Heart right ventricle (tissue), 16 donors: ENCODE data around the gene CCR2. TPM values are rescaled to one million over a fixed set of nuclear protein-coding genes. Genes with fewer than 3 reads are reported as not detected.

Experiments
- ATAC-seq, 8 donors: fragments of 200-7000 bp; cut with Tn5 transposase; one replicate each; pipeline ENCODE4 v1.9.1; 2020; ENCODE audit warnings: mild to moderate bottlenecking in 8 of 8, moderate library complexity in 8 of 8, moderate number of reproducible peaks in 1 of 8
- DNase-seq, 2 donors: peaks; one replicate each; pipeline ENCODE4 v3.0.0-alpha.2; 2020
- H3K27ac ChIP-seq, 10 donors: fragments of 200-600 bp; sonication (generic) in 2 of 10; one replicate each; pipeline versions ENCODE4 v1.5.0 to v1.8.0; 2020 to 2022; ENCODE audit warnings: mild to moderate bottlenecking in 3 of 10
- H3K27me3 ChIP-seq, 7 donors: fragments of 200-600 bp; one replicate each; pipeline ENCODE4 v1.8.0; 2021 to 2022; ENCODE audit warnings: mild to moderate bottlenecking in 2 of 7
- H3K36me3 ChIP-seq, 9 donors: fragments of 200-600 bp; sonication (generic) in 1 of 9; one replicate each; pipeline versions ENCODE4 v1.5.0 to v1.8.0; 2020 to 2022; ENCODE audit warnings: mild to moderate bottlenecking in 2 of 9
- H3K4me1 ChIP-seq, 9 donors: fragments of 200-600 bp; sonication (generic) in 1 of 9; one replicate each; pipeline versions ENCODE4 v1.5.0 to v1.8.0; 2020 to 2022; ENCODE audit warnings: mild to moderate bottlenecking in 4 of 9
- H3K4me3 ChIP-seq, 10 donors: fragments of 200-600 bp; sonication (generic) in 2 of 10; one replicate each; pipeline versions ENCODE4 v1.5.0 to v1.8.0; 2020 to 2022; ENCODE audit warnings: mild to moderate bottlenecking in 7 of 10, moderate library complexity in 2 of 10
- H3K9me3 ChIP-seq, 11 donors: fragments of 200-600 bp in 10 of 11; sonication (generic) in 2 of 11; one replicate each; pipeline versions ENCODE4 v1.5.0 to v1.8.0; 2013 to 2022; ENCODE audit warnings: mild to moderate bottlenecking in 2 of 11, control low read depth in 1 of 11, moderate library complexity in 1 of 11
- CTCF ChIP-seq, 9 donors: fragments of 200-600 bp; sonication (generic) in 2 of 9; IDR thresholded peaks; one replicate each; pipeline versions ENCODE4 v1.5.0 to v1.8.0; 2021 to 2022; ENCODE audit warnings: antibody characterized with exemption in 9 of 9, mild to moderate bottlenecking in 5 of 9, moderate library complexity in 1 of 9
- WGBS, 2 donors: extraction: QIAGEN DNeasy Blood & Tissue Kit; methylation state at CpG; one replicate each; pipeline ENCODE4 v1.1.7; 2013; ENCODE audit warnings: inconsistent platforms in 1 of 2; 5-methylcytosine and 5-hydroxymethylcytosine counted together
- intact Hi-C, 10 donors: fragments of 100-400 bp; cut with DNase I; formaldehyde crosslinking; loops; one replicate each; pipeline versions ENCODE4 v1.11.1 to v1.14.2; 2022
- polyA plus RNA-seq, 2 donors: library from polyadenylated mRNA; stranded (reverse); fragments of 200-250 nt; gene quantifications; one replicate each; pipeline ENCODE4 v1.2.3, GENCODE V29; 2013
- total RNA-seq, 10 donors: library from RNA; stranded (reverse); fragmentation: NEBNext Ultra II Directional in 3 of 10; extraction: Animal tissue kit (Norgen Biotek cat#: 25700) in 3 of 10; gene quantifications; one replicate each; pipeline versions ENCODE4 v1.2.1 to v1.2.4, GENCODE V29; 2021 to 2023
- donor health status: Arrhythmogenic right ventricular cardiomyopathy.
- donor health status: ischemic (EF 13 %, LVEDD 7.1; RV severe dilation, severe dysfunction).
- donor health status: healthy with polysubstance abuse.
- donor health status: DM: no; HTN: yes; CAD: no.
- donor health status: DM: no; HTN: no; CAD: no.
- donor health status: ischemic (EF 25% LVEDD 6.9; RV normal size, moderate dysfunction).
- donor health status: ischemic (EF 25% LVEDD 5.7; RV mildly dilated, moderate dysfunction).
- donor health status: healthy.
- donor health status: DM: yes; HTN: yes; CAD: no.
- donor health status: Ischemic cardiomyopathy.
- donor health status: ischemic (EF 35%, LVEDD 5.7; RV mildly dilated, moderate dysfunction).
- donor health status: nonischemic (EF 11% LVEDD 7.7; RV severe dilation, severe dysfunction).
- donor health status: DM: yes; HTN: yes; CAD: no.
- donor health status: PGD.
- donor health status: ischemic (EF 29% LVEDD 5.4; RV normal size, mild dysfunction).
- donor health status: nonischemic (EF 23%, LVEDD 6.1; RV moderate dilation, normal function).

The CCR2 gene
- total and polyA plus RNA-seq, 12 donors: 0.15 to 8.7 (median 0.58) TPM

GRCh38 chr3:46354984-46355383 is 1.1 kb downstream of the CCR2 start:
- H3K4me3 ChIP-seq: peak overlapping the region in 1 of 10 donors; percentile 36
- H3K4me1 ChIP-seq: peaks cover 0 to 55% (median 0%) of the 10 kb centered on the region in 9 donors
- no peak for TF ChIP-seq CTCF (IDR thresholded peaks at IDR 0.05)
- H3K36me3 ChIP-seq: no peaks in the 10 kb centered on the region
- ATAC-seq (no peak), DNase-seq (no peak)
- H3K27ac ChIP-seq: peak overlapping the region in 1 of 10 donors; percentile 72
- intact Hi-C loops: no loop called here
- H3K27me3 ChIP-seq: peaks cover 0 to 50% (median 18%) of the 10 kb centered on the region in 7 donors
- H3K9me3 ChIP-seq: no peaks in the 10 kb centered on the region

- Histone ChIP-seq H3K4me3 (peak overlapping the region in 1 of 10 donors; percentile 36), H3K9me3 (no peaks in the 10 kb centered on the region), H3K27ac (peak overlapping the region in 1 of 10 donors; percentile 72), H3K27me3 (peaks cover 0 to 40% (median 14%) of the 10 kb centered on the region in 7 donors), H3K36me3 (no peaks in the 10 kb centered on the region), H3K4me1 (peaks cover 0 to 60% (median 0%) of the 10 kb centered on the region in 9 donors)
- ATAC-seq (no peak), DNase-seq (no peak)
- intact Hi-C loops: no loop called here
- TF ChIP-seq CTCF (IDR thresholded peaks at IDR 0.05): no peak
- 54 to 56% methylated on average over 3 of the region's 3 CpGs for WGBS, 2 donors
Observed at GRCh38 chr3:46356276-46356675, 2.4 kb downstream of the CCR2 start.

- peaks cover 0 to 66% (median 0%) of the 10 kb centered on the region in 9 donors for H3K4me1 ChIP-seq
- no peak for ATAC-seq
- WGBS, 2 donors: 88 to 89% methylated on average over 4 of the region's 4 CpGs
- TF ChIP-seq CTCF (IDR thresholded peaks at IDR 0.05): no peak
- H3K36me3 ChIP-seq: no peaks in the 10 kb centered on the region
- no peak for DNase-seq
- no peaks in the 10 kb centered on the region for H3K9me3 ChIP-seq
- H3K4me3 ChIP-seq: peak overlapping the region in 1 of 10 donors; percentile 36
- peaks cover 0 to 34% (median 14%) of the 10 kb centered on the region in 7 donors for H3K27me3 ChIP-seq
- H3K27ac ChIP-seq: peak overlapping the region in 1 of 10 donors; percentile 72
- intact Hi-C loops: no loop called here
Observed at GRCh38 chr3:46356909-46357308, 3.0 kb downstream of the CCR2 start.

- 76 to 81% methylated on average over 6 of the region's 6 CpGs for WGBS, 2 donors
- Histone ChIP-seq H3K4me3 (no peak overlapping the region), H3K4me1 (peaks cover 0 to 61% (median 0%) of the 10 kb centered on the region in 9 donors)
Observed at GRCh38 chr3:46358466-46358865, 4.6 kb downstream of the CCR2 start.

More at GRCh38 chr3:46358466-46358865, 4.6 kb downstream of the CCR2 start:
- Histone ChIP-seq H3K9me3 (no peaks in the 10 kb centered on the region), H3K27ac (peak overlapping the region in 1 of 10 donors; percentile 74), H3K36me3 (no peaks in the 10 kb centered on the region), H3K27me3 (peaks cover 0 to 21% (median 9%) of the 10 kb centered on the region in 7 donors)
- TF ChIP-seq CTCF (IDR thresholded peaks at IDR 0.05): no peak
- DNase-seq (no peak), ATAC-seq (no peak)
- intact Hi-C loops: no loop called here
